Ascending aorta (tissue), 2 donors: Measurements from ENCODE around the gene PRKACA. TPM values are rescaled to one million over a fixed set of nuclear protein-coding genes. Genes with fewer than 3 reads are reported as not detected.
A peak's percentile ranks its signal among the peaks of the same experiment; 100 is the strongest.

ENCODE experiments used
- DNase-seq, 2 donors: peaks; one replicate each; pipeline ENCODE4 v3.0.0-alpha.2; 2019; ENCODE audit warnings: low spot score in 2 of 2
- H3K27ac ChIP-seq, 2 donors: fragments of 200-600 bp; sonication (generic); one replicate each; pipeline ENCODE4 v1.5.1; 2016 to 2017; ENCODE audit warnings: mild to moderate bottlenecking in 1 of 2
- H3K27me3 ChIP-seq: fragments of 200-600 bp; sonication (generic); one replicate; pipeline ENCODE4 v1.5.1; 2017
- H3K36me3 ChIP-seq, 2 donors: fragments of 200-600 bp; sonication (generic); one replicate each; pipeline ENCODE4 v1.5.1; 2016
- H3K4me1 ChIP-seq, 2 donors: fragments of 200-600 bp; sonication (generic); one replicate each; pipeline ENCODE4 v1.5.1; 2016 to 2017; ENCODE audit warnings: mild to moderate bottlenecking in 1 of 2
- H3K4me3 ChIP-seq, 2 donors: fragments of 200-600 bp; sonication (generic); one replicate each; pipeline ENCODE4 v1.5.1; 2016 to 2017; ENCODE audit warnings: mild to moderate bottlenecking in 1 of 2
- H3K9me3 ChIP-seq, 2 donors: fragments of 200-600 bp; sonication (generic); one replicate each; pipeline ENCODE4 v1.5.1; 2016
- intact Hi-C: fragments of 100-400 bp; cut with DNase I; formaldehyde crosslinking; loops from one replicate; pipeline ENCODE4 v1.15.1; 2023
- total RNA-seq: library from RNA; depleted of rRNA; stranded (reverse); fragments of >200 nt; gene quantifications from one replicate; pipeline ENCODE4 v1.1.0, GENCODE V29; 2016
- TF ChIP-seq, protein P1 (sequence below), 3 experiments: fragments of 200-600 bp in 2 of 3; fragments of 450-650 bp in 1 of 3; sonication (generic) in 2 of 3; IDR thresholded peaks; one replicate each; pipeline ENCODE4 v1.5.1; 2016 to 2019; ENCODE audit warnings: antibody characterized with exemption in 3 of 3, mild to moderate bottlenecking in 1 of 3, moderate library complexity in 1 of 3

The PRKACA gene
- total RNA-seq, 1 donor from 2014 or later, result 92.6 TPM

DNA sequence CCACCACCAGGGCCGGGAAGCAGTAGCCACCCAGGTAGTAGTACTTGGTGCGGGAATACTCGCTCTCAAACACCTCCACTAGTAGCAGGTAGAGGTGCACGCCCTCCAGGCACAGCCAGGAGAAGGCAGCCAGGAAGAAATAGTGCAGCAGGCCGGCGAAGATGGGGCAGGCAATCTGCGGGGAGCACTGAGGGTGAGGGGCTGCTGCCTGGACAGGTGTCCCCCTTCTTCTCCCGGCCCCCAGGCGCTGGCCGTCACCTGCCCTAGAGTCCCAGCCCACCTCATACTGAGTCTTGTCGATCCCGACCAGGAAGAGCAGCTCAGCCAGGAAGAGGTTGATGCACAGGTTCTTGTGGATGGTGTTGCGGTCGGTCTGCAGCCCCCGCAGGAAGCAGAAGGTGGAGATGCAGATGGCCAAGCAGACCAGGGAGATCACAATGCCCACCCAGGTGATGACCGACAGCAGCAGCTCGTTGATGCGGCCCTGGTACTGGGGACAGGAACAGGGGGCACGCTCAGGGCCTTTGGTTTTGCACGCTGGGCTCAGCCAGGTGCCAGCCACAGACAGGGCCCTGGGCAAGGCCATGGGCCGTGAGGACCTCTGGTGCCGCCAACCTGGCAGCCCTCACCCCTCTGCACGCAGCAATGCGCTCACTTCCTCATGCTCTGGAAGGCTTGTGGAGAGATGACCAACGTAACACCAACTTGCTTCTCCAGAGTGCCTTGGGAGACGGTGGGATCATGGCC is 39.6 kb upstream of the PRKACA start:
- peaks cover 31 to 40% of the 10 kb centered on the region in 2 donors for H3K36me3 ChIP-seq
- H3K4me1 ChIP-seq, result no peaks in the 10 kb centered on the region
- TF ChIP-seq, protein P1, sequence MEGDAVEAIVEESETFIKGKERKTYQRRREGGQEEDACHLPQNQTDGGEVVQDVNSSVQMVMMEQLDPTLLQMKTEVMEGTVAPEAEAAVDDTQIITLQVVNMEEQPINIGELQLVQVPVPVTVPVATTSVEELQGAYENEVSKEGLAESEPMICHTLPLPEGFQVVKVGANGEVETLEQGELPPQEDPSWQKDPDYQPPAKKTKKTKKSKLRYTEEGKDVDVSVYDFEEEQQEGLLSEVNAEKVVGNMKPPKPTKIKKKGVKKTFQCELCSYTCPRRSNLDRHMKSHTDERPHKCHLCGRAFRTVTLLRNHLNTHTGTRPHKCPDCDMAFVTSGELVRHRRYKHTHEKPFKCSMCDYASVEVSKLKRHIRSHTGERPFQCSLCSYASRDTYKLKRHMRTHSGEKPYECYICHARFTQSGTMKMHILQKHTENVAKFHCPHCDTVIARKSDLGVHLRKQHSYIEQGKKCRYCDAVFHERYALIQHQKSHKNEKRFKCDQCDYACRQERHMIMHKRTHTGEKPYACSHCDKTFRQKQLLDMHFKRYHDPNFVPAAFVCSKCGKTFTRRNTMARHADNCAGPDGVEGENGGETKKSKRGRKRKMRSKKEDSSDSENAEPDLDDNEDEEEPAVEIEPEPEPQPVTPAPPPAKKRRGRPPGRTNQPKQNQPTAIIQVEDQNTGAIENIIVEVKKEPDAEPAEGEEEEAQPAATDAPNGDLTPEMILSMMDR (IDR thresholded peaks at IDR 0.05), result no peak
- no peaks in the 10 kb centered on the region for H3K27me3 ChIP-seq
- H3K4me3 ChIP-seq, result no peak overlapping the region
- H3K27ac ChIP-seq, result no peak overlapping the region
- H3K9me3 ChIP-seq, result no peaks in the 10 kb centered on the region
- no peak for DNase-seq
- intact Hi-C loops, result no loop called here

DNA sequence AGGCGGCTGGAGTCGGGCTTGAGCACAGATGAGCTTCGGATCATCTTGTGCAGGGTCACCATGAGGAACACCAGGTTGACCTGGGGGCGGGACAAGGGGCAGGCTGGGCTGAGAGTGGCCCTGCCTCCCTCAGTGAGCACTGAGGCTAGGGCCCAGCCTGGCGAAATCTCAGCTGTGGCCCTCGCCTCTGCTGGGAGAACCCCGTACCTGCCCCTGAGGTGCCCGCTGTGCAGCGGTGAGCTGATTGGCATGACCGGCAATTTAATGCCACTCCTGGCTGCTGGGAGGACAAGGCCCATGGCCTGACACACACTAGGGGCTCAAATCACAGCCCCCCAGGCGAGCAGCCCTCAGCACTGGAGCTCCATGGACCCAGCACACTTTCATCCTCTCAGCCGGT is 38.6 kb upstream of the PRKACA start:
- Histone ChIP-seq H3K4me1 (no peaks in the 10 kb centered on the region), H3K27me3 (no peaks in the 10 kb centered on the region), H3K4me3 (no peak overlapping the region), H3K36me3 (peaks cover 36 to 40% of the 10 kb centered on the region in 2 donors), H3K9me3 (no peaks in the 10 kb centered on the region), H3K27ac (no peak overlapping the region)
- DNase-seq, result no peak
- TF ChIP-seq, protein P1 (IDR thresholded peaks at IDR 0.05), result no peak
- intact Hi-C loops, result no loop called here

DNA sequence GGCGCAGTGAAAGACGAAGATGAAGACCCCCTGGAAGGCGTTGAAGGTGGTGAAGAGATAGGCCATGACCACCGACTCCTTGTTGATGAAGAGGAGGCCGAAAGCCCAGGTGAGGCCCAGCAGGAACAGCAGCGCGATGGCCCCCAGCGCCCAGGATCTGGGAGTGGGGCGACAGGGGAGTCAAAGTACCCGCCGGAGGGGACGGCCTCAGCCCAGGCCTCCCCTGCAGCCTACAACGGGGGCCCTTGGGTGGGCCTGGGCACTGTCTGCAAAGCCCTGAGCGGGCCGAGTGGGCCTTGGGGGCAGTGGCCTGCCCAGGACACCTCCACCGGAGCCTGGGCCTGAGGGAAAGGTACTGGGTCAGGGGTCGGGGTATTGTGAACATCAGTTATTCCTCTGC is 37.8 kb upstream of the PRKACA start:
- H3K9me3 ChIP-seq, result no peaks in the 10 kb centered on the region
- peaks cover 36 to 40% of the 10 kb centered on the region in 2 donors for H3K36me3 ChIP-seq
- H3K27me3 ChIP-seq, result no peaks in the 10 kb centered on the region
- TF ChIP-seq, protein P1 (IDR thresholded peaks at IDR 0.05), result no peak
- no peaks in the 10 kb centered on the region for H3K4me1 ChIP-seq
- no peak overlapping the region for H3K4me3 ChIP-seq
- H3K27ac ChIP-seq, result no peak overlapping the region
- intact Hi-C loops, result no loop called here
- no peak for DNase-seq

DNA sequence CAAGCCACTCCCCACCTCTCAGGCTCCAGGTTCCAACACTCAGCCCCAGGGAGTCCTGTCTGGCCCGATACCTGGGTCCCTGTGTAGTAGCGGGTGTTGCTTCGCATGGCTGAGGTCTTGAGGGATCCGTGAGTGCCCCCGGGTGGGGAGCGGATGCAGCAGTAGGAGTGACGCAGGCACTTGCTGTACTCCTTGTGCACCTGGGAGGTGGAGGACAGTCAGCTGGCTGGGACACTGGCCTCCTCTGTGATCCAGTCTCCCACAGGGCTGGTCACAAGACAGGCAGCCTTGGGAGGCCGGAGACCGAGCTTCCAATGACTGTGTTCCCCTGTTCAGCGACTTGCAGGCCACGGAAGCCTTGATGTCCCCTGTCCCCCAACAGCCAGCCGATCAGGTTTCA is 35.2 kb upstream of the PRKACA start:
- H3K36me3 ChIP-seq, result peaks cover 33 to 35% of the 10 kb centered on the region in 2 donors
- no peaks in the 10 kb centered on the region for H3K9me3 ChIP-seq
- no peak overlapping the region for H3K4me3 ChIP-seq
- H3K27ac ChIP-seq, result no peak overlapping the region
- TF ChIP-seq, protein P1 (IDR thresholded peaks at IDR 0.05), result no peak
- DNase-seq, result no peak
- H3K4me1 ChIP-seq, result peaks cover 10 to 20% of the 10 kb centered on the region in 2 donors
- H3K27me3 ChIP-seq, result no peaks in the 10 kb centered on the region
- intact Hi-C loops, result no loop called here

DNA sequence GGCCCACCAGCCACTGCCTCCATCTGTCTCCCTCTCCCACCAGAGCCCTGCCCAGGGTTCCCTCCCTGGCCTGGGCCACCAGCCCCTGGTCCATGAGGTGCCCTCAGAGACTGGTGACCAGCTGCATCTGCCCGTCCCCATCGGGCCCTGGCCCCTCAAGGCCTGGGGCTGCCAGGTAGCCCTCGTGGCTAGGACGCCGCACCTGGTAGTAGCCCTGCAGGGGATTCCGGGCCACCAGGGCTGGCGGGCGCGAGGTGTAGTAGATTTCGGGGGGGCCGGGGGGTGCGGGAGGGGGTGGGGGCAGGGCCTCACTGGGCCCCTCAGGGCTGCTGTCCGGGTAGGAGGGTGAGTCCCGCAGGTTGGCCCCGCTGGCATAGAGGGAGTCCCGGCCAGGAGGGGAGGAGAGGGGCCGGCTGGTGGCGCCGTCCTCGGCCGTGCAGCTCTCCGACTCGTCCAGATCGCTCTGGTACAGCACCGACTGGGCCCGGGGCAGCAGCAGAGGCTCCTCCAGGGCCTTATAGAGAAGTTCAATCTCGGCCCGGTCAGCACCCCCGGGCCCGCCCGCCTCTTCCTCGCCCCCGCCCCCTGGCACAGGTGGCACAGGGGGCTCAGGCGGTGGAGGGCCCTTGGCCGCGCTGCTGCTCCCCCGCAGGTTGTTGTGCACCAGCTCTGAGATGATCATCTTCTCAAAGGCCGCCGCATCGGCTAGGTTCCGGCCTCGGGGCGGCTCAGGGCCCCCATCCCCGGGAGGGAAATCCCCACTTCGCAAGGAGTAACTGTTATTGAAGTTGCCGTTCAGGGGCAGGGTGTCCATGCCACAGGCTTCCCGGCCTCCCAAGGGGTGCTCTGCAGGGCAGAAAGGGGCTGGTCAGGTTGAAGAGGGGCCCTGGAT is 33.5 kb upstream of the PRKACA start:
- peak overlapping the region in 1 of 2 donors; percentile 44 for H3K27ac ChIP-seq
- DNase-seq, result no peak
- H3K27me3 ChIP-seq, result no peaks in the 10 kb centered on the region

More for the DNA sequence above, 33.5 kb upstream of the PRKACA start:
- TF ChIP-seq, protein P1 (IDR thresholded peaks at IDR 0.05), result no peak
- Histone ChIP-seq H3K9me3 (no peaks in the 10 kb centered on the region), H3K36me3 (peaks cover 16 to 19% of the 10 kb centered on the region in 2 donors), H3K4me3 (no peak overlapping the region), H3K4me1 (peaks cover 10 to 20% of the 10 kb centered on the region in 2 donors)
- intact Hi-C loops, result no loop called here
